GM12872 (cell line): ENCODE measurements around the gene SLC6A11.

Experiments used
- CTCF ChIP-seq: IDR thresholded peaks from 3 replicates; pipeline ENCODE4 v1.5.1; 2011; ENCODE audit warnings: low read depth, mild to moderate bottlenecking, low read length, moderate library complexity; ENCODE audit not compliant: insufficient read depth

The SLC6A11 gene

GRCh38 chr3:10889206-10889960, 73.4 kb downstream of the SLC6A11 start:
- no peak for TF ChIP-seq CTCF

DNA sequence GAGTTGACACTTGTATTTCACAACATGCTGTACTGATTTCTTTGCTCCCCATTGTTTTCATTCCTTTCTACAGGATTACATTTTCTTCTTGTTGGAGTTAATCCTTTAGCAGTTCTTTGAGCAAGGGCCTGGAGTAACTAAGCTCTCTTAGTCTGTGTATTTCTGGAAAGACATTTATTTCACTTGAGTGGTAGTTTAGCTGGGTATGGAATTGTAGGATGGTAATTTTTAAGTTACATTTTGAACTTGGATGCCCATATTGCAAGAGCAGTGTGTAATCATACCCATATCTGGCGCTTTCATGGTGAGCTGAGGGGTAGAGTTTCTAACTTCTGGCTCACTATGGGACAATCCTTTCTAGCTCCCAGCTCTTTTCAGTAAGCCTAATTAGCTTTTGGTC, 74.6 kb downstream of the SLC6A11 start:
- no peak for TF ChIP-seq CTCF

DNA sequence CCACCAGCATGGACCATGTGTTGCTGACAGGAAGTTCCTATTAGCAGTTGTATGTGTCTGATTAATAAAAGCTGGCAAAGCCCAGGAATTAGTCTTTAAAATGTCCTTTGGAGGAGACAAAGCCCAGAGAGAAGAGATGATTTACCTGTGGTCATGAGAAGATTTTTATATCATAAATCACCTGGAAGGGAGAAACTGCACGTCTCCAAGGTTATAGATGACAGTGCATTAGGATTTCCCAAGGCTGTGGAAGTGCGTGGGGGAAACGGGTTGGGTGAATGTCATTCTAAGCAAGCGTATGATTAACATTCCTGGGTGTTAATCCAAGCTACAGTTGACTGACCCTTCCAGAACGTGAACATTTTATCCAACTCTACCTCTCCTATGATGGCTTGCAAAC, 76.6 kb downstream of the SLC6A11 start:
- no peak for TF ChIP-seq CTCF

DNA sequence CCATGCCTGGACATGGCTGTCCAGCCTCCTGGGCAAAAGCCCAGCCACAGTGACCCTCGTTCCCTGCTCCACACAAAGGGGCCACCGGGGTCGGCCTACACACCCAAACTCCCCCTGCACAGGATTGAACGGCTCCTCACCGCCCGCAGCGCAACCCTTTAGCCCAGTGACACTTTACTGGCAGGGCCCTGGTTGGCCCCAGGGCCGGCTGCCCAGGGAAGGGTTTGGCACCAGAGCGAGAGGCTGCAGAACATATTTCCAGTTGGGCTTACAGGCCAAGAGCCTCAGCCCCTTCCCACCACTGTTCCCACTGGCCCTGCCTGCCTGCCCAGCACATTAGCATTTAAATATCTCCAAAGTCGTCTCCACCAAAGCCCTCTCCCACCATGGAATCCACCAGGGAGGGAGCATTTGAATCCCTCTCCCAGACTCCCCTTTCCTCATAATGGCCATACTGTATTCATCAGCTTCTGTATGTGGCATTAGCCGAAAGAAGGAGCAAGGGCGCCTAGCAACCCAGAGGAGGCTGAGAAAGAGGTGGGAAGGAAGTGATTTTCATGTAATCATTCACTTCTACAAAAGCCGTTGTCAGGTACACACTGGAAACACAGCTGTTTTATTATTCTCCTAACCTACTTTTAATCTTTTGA, 85.4 kb downstream of the SLC6A11 start:
- TF ChIP-seq CTCF = no peak

- TF ChIP-seq CTCF = no peak
Measured at GRCh38 chr3:10907262-10907661, 91.2 kb downstream of the SLC6A11 start.

GRCh38 chr3:10910367-10910766, 94.3 kb downstream of the SLC6A11 start:
- no peak for TF ChIP-seq CTCF

- TF ChIP-seq CTCF = no peak
Measured at GRCh38 chr3:10911350-10912002, 95.4 kb downstream of the SLC6A11 start.
